ENCODE measurements around the gene TCF4. TPM values are rescaled to one million over a fixed set of nuclear protein-coding genes. Genes with fewer than 3 reads are reported as not detected.

TCF4 gene
- total and polyA plus RNA-seq, 7 donors, result 8.6 to 68.9 (median 36.8) TPM

- DNase-seq (no peak), ATAC-seq (no peak)
- no peaks in the 10 kb centered on the region for H3K4me1 ChIP-seq
- H3K27me3 ChIP-seq (ENCODE audit: insufficient read depth in 3 of 3, low read length in 2 of 3), result no peaks in the 10 kb centered on the region
- TF ChIP-seq CTCF (IDR thresholded peaks at IDR 0.05), result no peak
- no peak overlapping the region for H3K27ac ChIP-seq
- 67 to 82% (median 79%) methylated on average over 3 of the region's 3 CpGs for WGBS, 3 donors
- H3K9me3 ChIP-seq, result no peaks in the 10 kb centered on the region
- peaks cover 0 to 7% of the 10 kb centered on the region in 2 donors for H3K36me3 ChIP-seq (ENCODE audit: insufficient read depth in 1 of 2, low read depth in 1 of 2)
- no peak overlapping the region for H3K4me3 ChIP-seq
- intact Hi-C loops (cut with DNase I), result no loop called here
Observed at GRCh38 chr18:55219059-55219458, 368.9 kb downstream of the TCF4 start.

- Histone ChIP-seq H3K4me3 (no peak overlapping the region), H3K27ac (no peak overlapping the region), H3K36me3 (ENCODE audit: insufficient read depth in 1 of 2, low read depth in 1 of 2) (no peaks in the 10 kb centered on the region), H3K27me3 (ENCODE audit: insufficient read depth in 3 of 3, low read length in 2 of 3) (no peaks in the 10 kb centered on the region), H3K9me3 (no peaks in the 10 kb centered on the region), H3K4me1 (no peaks in the 10 kb centered on the region)
- intact Hi-C loops (cut with DNase I), result no loop called here
- 85 to 93% (median 86%) methylated on average over 5 of the region's 5 CpGs for WGBS, 3 donors
- DNase-seq (no peak), ATAC-seq (no peak)
- no peak for TF ChIP-seq CTCF (IDR thresholded peaks at IDR 0.05)
Observed at GRCh38 chr18:55214969-55215368, 373.0 kb downstream of the TCF4 start.

- no peak for TF ChIP-seq CTCF (IDR thresholded peaks at IDR 0.05)
- no peak for DNase-seq
- ATAC-seq, result no peak
- H3K36me3 ChIP-seq (ENCODE audit: insufficient read depth in 1 of 2, low read depth in 1 of 2), result no peaks in the 10 kb centered on the region
- no peaks in the 10 kb centered on the region for H3K9me3 ChIP-seq
- no peaks in the 10 kb centered on the region for H3K4me1 ChIP-seq
- intact Hi-C loops (cut with DNase I), result no loop called here
- WGBS, 3 donors, result 57 to 77% (median 76%) methylated on average over 2 of the region's 2 CpGs
- no peaks in the 10 kb centered on the region for H3K27me3 ChIP-seq (ENCODE audit: insufficient read depth in 3 of 3, low read length in 2 of 3)
- H3K27ac ChIP-seq, result no peak overlapping the region
- no peak overlapping the region for H3K4me3 ChIP-seq
Observed at GRCh38 chr18:55214534-55214933, 373.5 kb downstream of the TCF4 start.

GRCh38 chr18:55213586-55213985, 374.4 kb downstream of the TCF4 start:
- no peaks in the 10 kb centered on the region for H3K4me1 ChIP-seq
- H3K4me3 ChIP-seq, result no peak overlapping the region
- H3K27me3 ChIP-seq (ENCODE audit: insufficient read depth in 3 of 3, low read length in 2 of 3), result no peaks in the 10 kb centered on the region
- ATAC-seq (no peak), DNase-seq (no peak)
- no peak overlapping the region for H3K27ac ChIP-seq
- no peaks in the 10 kb centered on the region for H3K9me3 ChIP-seq
- WGBS, 3 donors, result 91 to 93% (median 92%) methylated on average over 1 of the region's 1 CpG
- intact Hi-C loops (cut with DNase I), result no loop called here
- H3K36me3 ChIP-seq (ENCODE audit: insufficient read depth in 1 of 2, low read depth in 1 of 2), result no peaks in the 10 kb centered on the region
- no peak for TF ChIP-seq CTCF (IDR thresholded peaks at IDR 0.05)

GRCh38 chr18:55206927-55207326, 381.1 kb downstream of the TCF4 start:
- intact Hi-C loops (cut with DNase I), result no loop called here
- WGBS, 3 donors, result 61 to 76% (median 62%) methylated on average over 2 of the region's 2 CpGs
- no peaks in the 10 kb centered on the region for H3K4me1 ChIP-seq
- H3K9me3 ChIP-seq, result no peaks in the 10 kb centered on the region
- H3K4me3 ChIP-seq, result no peak overlapping the region
- no peaks in the 10 kb centered on the region for H3K27me3 ChIP-seq (ENCODE audit: insufficient read depth in 3 of 3, low read length in 2 of 3)
- no peak overlapping the region for H3K27ac ChIP-seq
- no peak for DNase-seq
- no peak for ATAC-seq
- TF ChIP-seq CTCF (IDR thresholded peaks at IDR 0.05), result no peak
- H3K36me3 ChIP-seq (ENCODE audit: insufficient read depth in 1 of 2, low read depth in 1 of 2), result no peaks in the 10 kb centered on the region

Measured in psoas muscle (tissue), 8 donors.